Uterus (tissue), 4 donors: Measurements from ENCODE around the gene ABLIM2. TPM values are rescaled to one million over a fixed set of nuclear protein-coding genes. Genes with fewer than 3 reads are reported as not detected.

Experiments used
- DNase-seq, 2 donors: peaks; one replicate each; pipeline ENCODE4 v3.0.0-alpha.2; 2019 to 2020
- H3K27ac ChIP-seq, 2 donors: fragments of 200-600 bp; sonication (generic); 1 replicate in 1 of 2; 2 replicates in 1 of 2; pipeline ENCODE4 v1.5.1; 2016 to 2018
- H3K27me3 ChIP-seq, 2 donors: fragments of 200-600 bp; sonication (generic); one replicate each; pipeline ENCODE4 v1.5.1; 2018 to 2019; ENCODE audit warnings: control low read depth in 1 of 2
- H3K36me3 ChIP-seq, 2 donors: fragments of 200-600 bp; sonication (generic); one replicate each; pipeline ENCODE4 v1.5.1; 2019; ENCODE audit warnings: control low read depth in 1 of 2
- H3K4me1 ChIP-seq, 2 donors: fragments of 200-600 bp; sonication (generic); one replicate each; pipeline ENCODE4 v1.5.1; 2018 to 2019; ENCODE audit warnings: control low read depth in 1 of 2
- H3K4me3 ChIP-seq, 2 donors: fragments of 200-600 bp; sonication (generic); 1 replicate in 1 of 2; 2 replicates in 1 of 2; pipeline ENCODE4 v1.5.1; 2018 to 2019; ENCODE audit warnings: mild to moderate bottlenecking in 1 of 2
- H3K9me3 ChIP-seq, 2 donors: fragments of 200-600 bp; sonication (generic); one replicate each; pipeline ENCODE4 v1.5.1; 2019; ENCODE audit warnings: control low read depth in 1 of 2
- CTCF ChIP-seq, 4 experiments: fragments of 200-600 bp in 2 of 4; fragments of 450-650 bp in 2 of 4; sonication (generic) in 2 of 4; IDR thresholded peaks; one replicate each; pipeline ENCODE4 v1.5.1; 2016 to 2019; ENCODE audit warnings: antibody characterized with exemption in 4 of 4, mild to moderate bottlenecking in 2 of 4, moderate library complexity in 1 of 4
- POLR2A ChIP-seq, 2 donors: fragments of 450-650 bp; IDR thresholded peaks; one replicate each; pipeline ENCODE4 v1.6.1; 2016; ENCODE audit warnings: antibody characterized with exemption in 2 of 2, mild to moderate bottlenecking in 1 of 2, moderate library complexity in 1 of 2
- intact Hi-C: fragments of 100-400 bp; cut with DNase I; formaldehyde crosslinking; loops from one replicate; pipeline ENCODE4 v1.15.1; 2023; ENCODE audit warnings: low total_unique reads
- total RNA-seq, 4 donors: library from RNA; depleted of rRNA in 3 of 4; stranded (reverse); fragments of >200 nt in 3 of 4; gene quantifications; one replicate each; pipeline versions ENCODE4 v1.1.0 to v1.2.4, GENCODE V29; 2014 to 2023
- donor health status: DM: yes; HTN: yes; CAD: no.

ABLIM2 gene
- total RNA-seq, 4 donors from 2014 or later = 0.77 to 6.0 (median 1.5) TPM

- no peak overlapping the region for H3K27ac ChIP-seq
- no peaks in the 10 kb centered on the region for H3K27me3 ChIP-seq
- peaks cover 0 to 8% of the 10 kb centered on the region in 2 donors for H3K4me1 ChIP-seq
- no peak for DNase-seq
- no peaks in the 10 kb centered on the region for H3K36me3 ChIP-seq
- no peak overlapping the region for H3K4me3 ChIP-seq
- intact Hi-C loops = no loop called here
- TF ChIP-seq CTCF (IDR thresholded peaks at IDR 0.05) = no peak
- TF ChIP-seq POLR2A (IDR thresholded peaks at IDR 0.05) = no peak
- H3K9me3 ChIP-seq = no peaks in the 10 kb centered on the region
These were observed 109.5 kb downstream of the ABLIM2 start for GRCh38 chr4:8048856-8049676.

- TF ChIP-seq CTCF (IDR thresholded peaks at IDR 0.05) (no peak), POLR2A (IDR thresholded peaks at IDR 0.05) (no peak)
- no peaks in the 10 kb centered on the region for H3K9me3 ChIP-seq
- H3K36me3 ChIP-seq = no peaks in the 10 kb centered on the region
- intact Hi-C loops = no loop called here
- H3K27me3 ChIP-seq = no peaks in the 10 kb centered on the region
- peaks cover 0 to 8% of the 10 kb centered on the region in 2 donors for H3K4me1 ChIP-seq
- no peak for DNase-seq
- no peak overlapping the region for H3K4me3 ChIP-seq
- H3K27ac ChIP-seq = no peak overlapping the region
These were observed 110.6 kb downstream of the ABLIM2 start for GRCh38 chr4:8047837-8048678.

- TF ChIP-seq POLR2A (IDR thresholded peaks at IDR 0.05) (no peak), CTCF (IDR thresholded peaks at IDR 0.05) (no peak)
- intact Hi-C loops = no loop called here
- Histone ChIP-seq H3K9me3 (no peaks in the 10 kb centered on the region), H3K36me3 (no peaks in the 10 kb centered on the region), H3K27me3 (no peaks in the 10 kb centered on the region), H3K27ac (no peak overlapping the region), H3K4me1 (peaks cover 0 to 8% of the 10 kb centered on the region in 2 donors), H3K4me3 (no peak overlapping the region)
- no peak for DNase-seq
These were observed 111.6 kb downstream of the ABLIM2 start for GRCh38 chr4:8046925-8047541.

- intact Hi-C loops = no loop called here
- Histone ChIP-seq H3K36me3 (no peaks in the 10 kb centered on the region), H3K27ac (no peak overlapping the region), H3K4me3 (no peak overlapping the region), H3K27me3 (no peaks in the 10 kb centered on the region), H3K4me1 (peaks cover 0 to 7% of the 10 kb centered on the region in 2 donors), H3K9me3 (no peaks in the 10 kb centered on the region)
- DNase-seq = no peak
- no peak for TF ChIP-seq CTCF (IDR thresholded peaks at IDR 0.05)
- no peak for TF ChIP-seq POLR2A (IDR thresholded peaks at IDR 0.05)
These were observed 112.7 kb downstream of the ABLIM2 start for GRCh38 chr4:8045909-8046308.
